Fibroblast of peridontal ligament (primary cell): ENCODE results near the gene MCTS1.
"Not testable (repeated sequence)": the region's sequence is repeated elsewhere in the genome, so short reads cannot be mapped to it uniquely, and the experiment has no call there.

Source experiments
- DNase-seq: peaks from one replicate; pipeline ENCODE4 v3.0.0-alpha.2; 2010; ENCODE audit errors: extremely low read depth

The MCTS1 gene

GRCh38 chrX:120603707-120604360 is at the start of gene MCTS1:
Gene MCTS1, plus strand, starts transcription at chrX:120604101. Its CDS starts 136 bp downstream, at chrX:120604237.
- DNase-seq = peak; percentile 96

DNA sequence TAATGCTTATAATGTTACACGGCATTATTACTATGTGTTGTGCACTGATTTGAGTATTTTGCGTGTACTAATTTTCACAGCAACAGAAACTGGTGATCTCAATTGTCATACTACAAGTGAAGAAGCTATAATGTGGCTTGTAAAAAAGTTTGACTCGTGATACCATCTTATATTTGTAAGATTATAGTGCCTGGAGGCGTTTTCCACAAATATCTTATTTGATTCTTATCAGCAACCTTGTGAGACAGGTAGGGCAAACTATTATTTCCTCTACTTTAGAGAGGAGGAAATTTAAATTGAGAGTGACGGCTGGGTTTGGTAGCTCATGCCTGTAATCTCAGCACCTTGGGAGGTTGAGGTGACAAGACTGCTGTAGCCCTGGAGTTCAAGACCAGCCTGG is 47.6 kb upstream of the MCTS1 start:
- no peak for DNase-seq

DNA sequence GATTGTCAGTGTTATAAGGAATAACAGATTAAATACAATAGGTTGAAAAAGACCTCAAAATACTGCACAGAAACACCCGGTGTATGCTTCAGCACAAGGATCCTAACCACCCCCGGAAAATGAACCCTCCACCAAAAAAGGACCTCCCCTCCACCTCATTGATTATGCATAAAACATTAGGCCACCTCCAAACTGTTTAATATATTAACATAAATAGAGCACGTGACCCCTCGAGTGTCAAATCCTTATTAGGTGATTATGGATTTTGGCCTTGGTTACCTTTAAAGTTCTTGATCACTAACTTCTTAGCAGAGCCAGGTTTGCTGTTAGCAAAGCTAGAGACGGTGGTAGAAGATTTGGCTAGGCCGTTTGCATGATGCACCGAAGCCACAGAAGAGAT is 44.1 kb upstream of the MCTS1 start:
- no peak for DNase-seq

GRCh38 chrX:120560405-120560841 is 43.5 kb upstream of the MCTS1 start:
- DNase-seq = peak; percentile 47

- peak; percentile 93 for DNase-seq
Measured at GRCh38 chrX:120560842-120561633, 42.9 kb upstream of the MCTS1 start, which contains the start of gene CUL4B. Gene CUL4B, minus strand, starts transcription at chrX:120560962. Its CDS starts 324 bp downstream, at chrX:120560638.

- no peak for DNase-seq
Measured at GRCh38 chrX:120561634-120562568, 42.0 kb upstream of the MCTS1 start.

DNA sequence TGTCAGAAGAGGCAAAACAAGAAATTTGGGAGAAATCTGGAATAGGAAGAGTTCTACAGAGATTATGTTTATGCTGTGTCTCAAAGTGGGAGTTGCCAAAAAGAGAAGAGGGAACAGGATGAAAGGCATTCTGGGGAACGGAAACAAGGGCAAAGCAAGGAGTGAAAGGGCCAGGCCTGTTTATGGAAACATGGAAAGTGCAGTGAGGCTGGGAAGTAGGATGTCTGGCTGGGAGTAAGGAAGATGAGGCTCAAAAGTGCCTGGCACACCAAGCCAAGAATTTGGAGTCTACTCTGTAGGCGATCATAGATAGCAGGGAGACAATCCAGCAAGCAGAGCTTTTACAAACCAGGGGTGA is 41.4 kb upstream of the MCTS1 start:
- no peak for DNase-seq

DNA sequence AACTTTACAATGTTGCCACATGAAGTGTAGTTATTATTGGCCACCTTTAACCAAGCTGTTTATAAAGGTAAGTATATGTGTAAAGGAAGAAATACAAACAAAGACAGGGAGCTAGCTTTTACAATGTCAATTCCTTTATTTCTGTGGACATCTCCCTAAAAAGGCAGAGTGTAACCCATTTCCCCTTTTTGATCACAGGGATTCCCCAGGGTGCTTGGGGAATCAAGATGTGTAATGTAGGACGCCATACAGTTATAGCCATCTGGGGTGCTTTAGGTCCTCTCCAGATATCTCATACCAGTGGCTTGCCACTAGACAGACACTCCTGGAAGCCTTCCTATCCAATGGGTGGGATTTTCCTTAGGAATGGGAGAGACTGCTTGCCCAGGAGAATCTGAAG is 39.0 kb upstream of the MCTS1 start:
- DNase-seq = no peak

DNA sequence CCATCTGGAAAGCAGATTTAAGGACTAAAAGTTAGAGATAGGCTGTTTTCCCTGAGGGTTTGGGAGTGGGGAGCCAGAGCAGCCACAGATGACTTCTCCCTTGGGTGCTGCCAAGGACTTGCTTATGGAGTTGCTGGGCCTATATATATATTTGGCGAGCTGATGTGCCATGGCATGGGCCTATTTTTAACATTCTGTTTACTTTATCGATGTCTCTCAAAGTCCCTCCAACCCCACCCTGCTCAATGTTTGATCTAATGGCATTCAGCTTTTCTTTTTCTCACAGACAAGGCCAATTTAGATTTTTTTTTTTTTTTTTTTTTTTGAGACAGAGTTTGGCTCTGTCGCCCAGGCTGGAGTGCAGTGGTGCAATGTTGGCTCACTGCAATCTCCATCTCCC is 37.1 kb upstream of the MCTS1 start:
- no peak for DNase-seq

DNA sequence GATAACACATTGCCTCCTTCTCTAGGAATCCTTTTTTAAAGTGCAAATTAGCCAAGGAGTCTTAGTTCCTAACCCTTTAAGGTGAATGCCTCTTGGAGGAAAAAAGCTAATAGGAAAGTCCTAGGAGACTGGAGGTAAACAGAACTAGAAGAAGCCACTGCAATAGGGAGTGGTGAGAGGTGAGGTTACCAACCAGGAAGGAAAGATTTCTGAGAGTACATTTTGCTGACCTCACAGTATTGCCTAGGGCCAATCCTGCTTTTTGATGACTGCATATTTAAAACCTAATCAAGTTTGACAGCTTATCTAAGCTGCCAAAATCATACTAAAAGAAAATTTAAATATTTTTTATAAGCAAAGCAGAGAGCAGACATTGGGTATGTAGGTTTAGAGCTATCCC is 35.9 kb upstream of the MCTS1 start:
- DNase-seq = no peak

DNA sequence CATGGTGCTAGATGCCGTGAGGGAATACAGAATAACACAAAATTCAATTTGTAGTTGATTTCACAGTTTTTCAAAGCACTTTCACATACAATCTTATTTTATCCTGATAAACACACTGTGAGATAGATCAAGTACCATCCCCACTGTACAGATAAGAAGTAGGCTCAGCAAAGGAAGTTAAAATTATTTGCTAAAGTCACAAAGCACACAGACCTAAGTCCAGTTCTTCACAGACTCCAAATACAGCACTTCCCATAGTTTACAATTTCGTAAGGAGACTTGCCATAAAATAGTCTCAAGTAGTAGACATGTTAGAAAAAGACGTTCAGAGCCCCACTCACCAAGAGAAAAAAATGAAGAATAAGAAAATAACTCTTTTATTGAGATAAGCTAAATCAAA is 35.3 kb upstream of the MCTS1 start:
- no peak for DNase-seq

- no peak for DNase-seq
Measured at GRCh38 chrX:120570011-120570600, 33.8 kb upstream of the MCTS1 start.

DNA sequence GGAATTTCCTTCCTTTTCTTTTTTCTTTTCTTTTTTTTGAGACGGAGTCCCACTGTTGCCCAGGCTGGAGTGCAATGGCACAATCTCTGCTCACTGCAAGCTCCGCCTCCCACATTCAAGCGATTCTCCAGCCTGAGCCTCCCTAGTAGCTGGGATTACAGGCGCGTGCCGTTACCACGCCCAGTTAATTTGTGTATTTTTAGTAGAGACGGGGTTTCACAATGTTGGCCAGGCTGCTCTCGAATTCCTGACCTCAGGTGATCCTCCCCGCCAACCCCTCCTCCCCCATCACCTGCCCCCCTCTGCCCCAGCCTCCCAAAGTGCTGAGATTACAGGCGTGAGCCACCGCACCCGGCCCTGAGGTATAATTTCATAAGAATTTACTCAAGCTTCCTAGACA is 30.1 kb upstream of the MCTS1 start:
- not testable (repeated sequence) for DNase-seq

DNA sequence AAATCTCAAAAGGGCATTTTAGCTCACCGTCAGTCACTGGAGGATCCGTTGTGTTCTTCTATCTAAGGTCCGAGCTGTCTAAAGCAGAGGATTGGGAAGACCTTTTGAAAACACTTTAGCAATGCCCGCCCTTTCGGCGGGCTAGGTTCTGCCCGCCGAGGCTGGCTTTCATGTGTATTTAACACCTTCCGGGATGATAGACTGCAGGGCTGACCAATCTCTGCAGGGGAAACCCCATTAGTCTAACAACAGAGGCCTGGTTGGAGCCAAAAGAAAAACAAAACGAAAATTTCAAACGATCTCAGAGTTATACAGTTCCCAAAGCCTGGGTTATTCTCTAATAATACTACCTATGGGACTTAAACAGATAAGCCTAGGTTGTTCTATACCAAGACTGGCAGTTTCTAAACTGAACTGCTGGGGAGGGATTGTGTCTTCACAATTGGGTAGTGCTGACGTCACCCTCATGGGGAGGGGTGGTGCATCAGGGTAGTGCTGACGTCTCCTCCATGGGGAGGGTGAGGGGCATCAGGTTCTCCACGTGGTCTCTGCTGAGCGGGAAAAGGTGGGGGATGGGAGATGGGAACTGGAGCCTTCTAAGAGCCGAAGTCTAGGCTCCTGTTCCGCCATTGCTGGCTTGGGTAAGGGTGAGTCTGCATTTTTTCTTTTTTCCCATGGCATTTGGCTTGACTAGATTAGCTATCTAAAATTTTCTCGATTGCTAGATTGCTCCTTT is 28.4 kb upstream of the MCTS1 start:
- DNase-seq = no peak

GRCh38 chrX:120585702-120586101 is 18.2 kb upstream of the MCTS1 start:
- DNase-seq = no peak

GRCh38 chrX:120604361-120604782 is 471 bp downstream of the MCTS1 start:
- DNase-seq = peak; percentile 46

GRCh38 chrX:120612086-120612485 is 8.2 kb downstream of the MCTS1 start:
- no peak for DNase-seq

DNA sequence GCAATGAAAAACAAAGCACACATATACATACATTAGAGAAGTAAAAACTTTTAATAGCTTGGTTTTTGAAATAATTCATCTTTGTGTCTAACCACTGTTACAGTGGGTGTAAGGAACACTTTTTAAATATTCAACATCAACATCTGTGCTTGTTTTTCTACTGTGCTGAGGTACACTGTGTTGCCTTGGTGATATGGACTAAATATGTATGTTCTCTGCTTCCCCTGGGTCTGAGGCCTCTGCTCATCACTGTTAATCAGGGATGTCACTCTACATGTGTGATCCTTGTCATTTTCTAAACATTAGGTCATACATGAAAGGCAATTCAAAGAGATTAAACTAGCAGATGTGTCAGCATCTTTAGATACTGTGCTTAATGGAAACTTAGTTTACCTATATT is 10.9 kb downstream of the MCTS1 start:
- DNase-seq = no peak

DNA sequence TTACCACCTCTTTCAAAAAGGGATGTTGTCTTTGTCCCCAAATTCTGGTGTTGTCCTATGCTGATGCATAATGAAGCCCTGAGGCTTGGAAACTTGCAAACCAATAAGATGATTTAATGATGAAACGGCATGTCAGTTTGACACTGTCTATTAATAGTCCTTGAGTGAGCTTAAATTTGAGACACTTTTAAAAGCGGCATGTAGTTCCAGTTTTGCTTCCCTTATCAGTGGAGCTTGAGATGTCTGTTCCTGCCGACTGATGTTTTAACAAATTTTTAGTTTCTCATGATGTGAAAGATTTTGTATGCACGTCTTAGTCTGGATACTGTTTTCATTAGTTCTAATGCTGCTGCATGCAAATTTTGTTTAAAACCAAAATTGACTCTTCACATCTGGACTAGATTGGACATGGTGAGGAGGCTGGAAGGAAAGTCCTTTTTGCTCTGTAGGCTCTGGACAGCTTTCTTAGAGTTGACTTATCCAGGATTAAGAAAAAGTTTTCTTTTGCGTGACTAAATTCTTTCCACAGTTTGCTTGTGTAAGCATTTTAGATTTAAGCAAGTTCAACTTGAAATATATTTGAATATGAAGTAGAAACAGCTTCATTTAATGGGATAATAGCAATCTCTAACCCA is 14.2 kb downstream of the MCTS1 start:
- no peak for DNase-seq

DNA sequence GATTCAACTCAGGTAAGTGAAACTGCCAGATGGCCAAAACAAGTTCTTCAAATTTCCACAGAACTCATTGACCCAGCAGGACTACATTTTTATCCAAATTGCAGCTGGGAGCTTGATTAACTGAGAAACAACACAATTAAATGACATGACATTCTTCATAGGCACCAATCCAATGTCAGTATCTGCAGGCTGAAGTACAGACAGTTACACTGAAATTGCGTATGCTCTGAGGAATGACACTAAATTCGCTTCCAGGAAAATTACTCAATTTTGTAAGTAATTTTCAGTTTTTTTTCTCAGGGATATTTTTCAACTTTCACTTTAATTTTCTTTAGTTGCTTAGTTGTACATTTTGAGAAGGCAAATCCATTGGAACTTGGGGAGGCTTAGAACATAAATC is 21.5 kb downstream of the MCTS1 start:
- DNase-seq = peak; percentile 37
